HG02943 (cell line): Measurements from ENCODE around the gene GLIPR2.
"Not testable (repeated sequence)": the region's sequence is repeated elsewhere in the genome, so short reads cannot be mapped to it uniquely, and the experiment has no call there.

Experiments used
- ATAC-seq: cut with Tn5 transposase; IDR thresholded peaks from one replicate; pipeline ENCODE4 v1.9.1; 2021; ENCODE audit warnings: mild to moderate bottlenecking, low read depth, moderate library complexity; ENCODE audit not compliant: unreplicated experiment

GLIPR2 gene, protein sequence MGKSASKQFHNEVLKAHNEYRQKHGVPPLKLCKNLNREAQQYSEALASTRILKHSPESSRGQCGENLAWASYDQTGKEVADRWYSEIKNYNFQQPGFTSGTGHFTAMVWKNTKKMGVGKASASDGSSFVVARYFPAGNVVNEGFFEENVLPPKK

DNA sequence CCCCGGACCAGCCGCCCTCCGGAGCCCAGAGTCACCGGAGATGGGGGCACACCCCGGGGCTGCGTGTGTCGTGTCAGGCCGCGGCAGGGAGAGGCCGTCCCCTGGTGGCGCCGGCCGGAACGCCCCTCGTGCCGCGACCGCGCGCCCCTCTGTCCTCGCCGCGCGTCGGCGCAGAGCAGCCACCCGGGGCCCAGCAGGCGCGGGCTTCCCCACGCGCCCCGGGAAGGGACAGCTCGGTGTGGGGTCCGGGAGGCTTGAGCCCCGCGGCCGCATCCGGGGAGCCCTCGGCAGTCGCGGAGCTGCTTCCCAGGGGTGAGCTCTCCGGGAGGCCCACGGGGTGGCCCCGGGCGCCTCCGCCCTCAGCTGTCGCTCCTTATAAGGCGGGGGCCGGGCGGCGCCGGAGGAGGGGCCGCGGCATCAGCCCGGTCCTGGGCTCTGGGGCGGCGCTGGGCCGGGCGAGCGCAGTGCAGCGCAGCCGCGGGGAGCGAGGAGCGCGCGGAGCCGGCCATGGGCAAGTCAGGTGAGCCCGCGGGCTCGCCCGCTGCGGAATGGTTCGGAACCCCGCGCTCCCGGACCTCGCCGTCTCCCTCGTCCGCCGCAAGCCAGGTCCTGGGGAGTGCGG is at the start of gene GLIPR2:
GLIPR2 (plus strand) TSS at position 462 of the 622 bp plus-strand sequence; CDS start at position 508, 46 bp downstream.
- ATAC-seq, result peak; percentile 76

DNA sequence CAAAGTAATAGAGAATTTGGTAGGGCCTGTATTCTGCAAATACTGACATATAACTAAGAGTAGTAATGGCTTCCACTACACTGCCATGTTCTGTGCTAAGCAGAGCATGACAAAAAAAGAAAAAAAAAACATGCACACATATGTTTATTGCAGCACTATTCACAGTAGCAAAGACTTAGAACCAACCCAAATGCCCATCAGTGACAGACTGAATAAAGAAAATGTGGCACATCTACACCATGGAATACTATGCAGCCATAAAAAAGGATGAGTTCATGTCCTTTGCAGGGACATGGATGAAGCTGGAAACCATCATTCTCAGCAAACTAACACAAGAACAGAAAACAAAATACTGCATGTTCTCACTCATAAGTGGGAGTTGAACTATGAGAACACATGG is 49.5 kb upstream of the GLIPR2 start:
- not testable (repeated sequence) for ATAC-seq

DNA sequence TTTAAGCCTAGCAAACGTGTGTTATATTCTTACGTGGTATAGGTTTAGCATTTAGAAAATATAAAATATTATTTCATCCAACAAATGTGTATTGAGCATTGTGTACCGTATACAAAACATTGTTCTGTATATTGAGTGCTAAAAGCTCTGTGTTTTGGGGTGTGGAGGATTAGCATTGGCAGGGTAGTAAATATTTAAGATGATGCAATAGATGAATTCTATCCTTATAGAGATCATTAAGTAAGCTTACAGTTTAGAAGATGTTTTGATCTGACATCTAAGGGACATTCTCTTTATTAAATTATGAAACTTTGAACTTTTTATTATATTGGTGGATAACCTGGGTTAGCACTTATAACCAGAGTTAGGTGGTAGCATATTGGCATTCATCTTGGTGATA is 48.5 kb upstream of the GLIPR2 start:
- ATAC-seq, result no peak

DNA sequence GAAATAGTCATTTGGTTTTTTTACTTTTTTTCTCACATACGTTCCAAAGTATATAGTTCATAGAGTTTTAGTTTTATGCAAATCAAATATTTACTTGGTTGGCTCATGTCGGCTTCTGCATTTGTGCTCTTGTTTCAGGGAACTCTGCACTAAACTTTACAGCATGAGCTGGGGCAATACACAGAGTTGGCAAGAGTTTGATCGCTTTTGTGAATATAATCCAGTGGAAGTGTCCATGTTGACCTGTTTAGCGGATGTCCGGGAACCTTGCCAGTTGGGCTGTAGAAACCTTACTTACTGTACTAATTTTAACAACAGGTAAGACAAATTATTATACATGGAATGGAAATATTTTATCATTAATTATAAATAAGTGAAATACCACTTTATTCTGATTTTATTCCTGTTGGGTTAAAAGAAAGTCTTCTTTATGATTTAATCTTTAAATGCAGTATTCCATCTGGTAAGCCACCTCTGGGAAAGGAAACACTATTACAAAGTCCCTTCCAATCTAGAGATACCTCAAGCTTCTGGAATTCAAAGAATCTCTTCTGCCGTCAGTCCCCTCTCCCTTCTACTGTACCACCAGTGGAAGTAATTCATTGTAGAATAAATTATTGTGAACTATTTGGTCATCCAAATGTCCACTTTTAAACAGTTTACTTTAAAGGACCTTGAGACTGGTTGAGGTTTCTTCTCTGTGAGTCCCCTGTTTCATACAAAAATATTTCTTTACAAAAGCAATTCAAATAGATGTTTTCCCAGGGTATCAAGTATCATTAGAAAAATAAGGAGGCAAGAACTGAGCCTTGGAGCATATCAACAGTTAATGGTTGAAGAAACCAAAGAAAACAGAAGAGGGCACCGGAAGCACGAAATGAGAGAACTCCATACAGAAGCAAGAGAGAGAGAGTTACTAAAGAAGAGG is 45.2 kb upstream of the GLIPR2 start:
- no peak for ATAC-seq

DNA sequence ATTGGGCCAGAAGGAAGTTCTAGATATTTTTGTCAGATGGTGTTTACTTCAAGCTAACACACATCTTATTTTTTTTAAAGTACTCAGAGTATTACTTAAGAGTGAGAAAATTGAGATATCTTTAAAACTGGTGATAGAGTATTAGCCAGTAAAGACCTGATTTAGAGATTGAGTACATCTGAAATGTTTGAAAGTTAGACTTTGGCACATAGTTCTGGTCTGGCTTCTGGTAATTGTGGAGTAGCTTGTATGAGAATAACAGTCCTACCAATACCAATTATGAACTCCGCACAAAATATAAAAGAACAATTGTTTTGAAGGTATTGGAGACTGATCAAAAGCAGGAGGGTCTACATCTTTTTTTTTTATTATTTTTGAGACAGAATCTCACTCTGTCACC is 44.5 kb upstream of the GLIPR2 start:
- ATAC-seq, result no peak

DNA sequence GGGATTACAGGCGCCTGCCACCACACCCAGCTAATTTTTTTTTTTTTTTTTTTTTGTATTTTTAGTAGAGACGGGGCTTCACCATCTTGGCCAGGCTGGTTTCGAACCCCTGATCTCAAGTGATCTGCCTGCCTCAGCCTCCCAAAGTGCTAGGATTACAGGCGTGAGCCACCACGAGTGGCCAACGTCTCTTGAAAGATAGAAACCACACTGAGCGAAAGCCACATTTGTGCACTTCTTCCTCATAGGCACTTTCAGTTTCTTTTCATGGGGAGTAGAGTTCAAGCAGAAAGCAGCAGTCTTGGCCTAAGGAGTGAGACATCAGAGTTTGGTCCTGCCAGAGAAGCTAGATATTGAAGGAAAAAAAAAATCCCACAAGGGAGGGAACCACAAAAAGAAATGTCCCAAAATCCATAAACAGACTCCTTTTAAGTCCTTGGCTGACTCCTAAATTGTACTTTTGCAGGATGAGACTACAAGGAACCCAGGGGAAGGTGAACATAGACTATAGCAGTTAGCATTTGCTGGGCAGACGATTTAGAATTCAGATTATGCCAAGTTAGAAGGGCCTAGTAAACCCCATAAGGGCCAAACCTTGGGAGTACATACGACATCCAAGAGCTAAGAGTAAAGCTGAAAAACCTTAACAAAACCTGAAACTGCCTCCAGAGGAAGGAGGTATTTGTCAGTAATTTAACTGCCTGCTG is 43.9 kb upstream of the GLIPR2 start:
- no peak for ATAC-seq

DNA sequence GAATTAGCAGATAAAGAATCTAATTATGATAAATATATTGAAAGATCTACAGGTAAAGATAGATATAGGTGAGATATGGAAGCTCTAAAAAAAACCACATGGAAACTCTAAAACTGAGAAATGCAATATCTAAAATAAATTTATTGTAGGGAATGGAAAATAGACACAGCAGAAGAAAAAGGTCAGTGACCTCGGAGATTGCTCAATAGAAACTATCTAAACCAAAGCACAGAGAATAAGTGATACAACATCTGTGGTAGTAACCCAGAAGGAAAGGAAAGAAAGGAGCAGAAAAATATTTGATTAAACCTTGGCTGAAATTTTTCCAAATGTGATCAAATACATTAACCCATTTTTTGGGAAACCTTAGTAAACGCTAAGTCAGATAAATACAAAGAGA is 43.1 kb upstream of the GLIPR2 start:
- no peak for ATAC-seq

DNA sequence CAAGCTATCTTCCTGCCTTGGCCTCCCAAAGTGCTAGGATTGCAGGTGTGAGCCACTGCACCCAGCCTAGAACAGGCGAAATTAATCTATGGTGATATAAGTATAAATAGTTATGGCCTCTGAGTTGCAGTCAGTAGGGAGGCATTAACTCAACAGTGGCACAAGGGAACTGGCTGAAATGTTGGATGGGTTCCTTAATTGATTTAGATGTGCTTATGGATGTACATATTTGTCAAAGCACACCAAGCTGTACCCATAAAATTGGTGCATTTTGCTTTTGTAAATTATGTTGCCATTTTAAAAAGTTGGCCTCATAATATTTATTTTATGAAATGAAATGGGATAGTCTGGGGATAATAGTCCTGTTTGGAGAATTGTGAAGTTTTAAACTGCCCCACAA is 36.8 kb upstream of the GLIPR2 start:
- no peak for ATAC-seq

DNA sequence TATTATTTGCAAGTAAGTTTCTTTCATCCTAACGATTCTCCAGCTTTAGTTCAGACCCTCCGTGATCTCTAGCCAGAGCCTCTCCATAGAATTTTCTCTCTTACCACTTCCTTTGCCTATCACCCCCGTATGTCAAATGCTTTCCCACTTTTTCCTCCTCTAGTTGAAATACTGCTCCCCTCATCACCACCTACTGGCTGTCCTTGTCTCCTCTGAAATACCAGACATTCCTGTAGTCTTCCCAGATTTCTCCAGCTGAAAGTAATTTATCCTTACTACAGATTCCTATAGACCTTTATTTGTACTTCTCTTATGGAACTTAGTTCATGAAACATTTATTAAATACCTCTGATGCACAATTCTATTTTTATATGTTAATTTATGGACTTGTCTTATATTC is 36.0 kb upstream of the GLIPR2 start:
- no peak for ATAC-seq

DNA sequence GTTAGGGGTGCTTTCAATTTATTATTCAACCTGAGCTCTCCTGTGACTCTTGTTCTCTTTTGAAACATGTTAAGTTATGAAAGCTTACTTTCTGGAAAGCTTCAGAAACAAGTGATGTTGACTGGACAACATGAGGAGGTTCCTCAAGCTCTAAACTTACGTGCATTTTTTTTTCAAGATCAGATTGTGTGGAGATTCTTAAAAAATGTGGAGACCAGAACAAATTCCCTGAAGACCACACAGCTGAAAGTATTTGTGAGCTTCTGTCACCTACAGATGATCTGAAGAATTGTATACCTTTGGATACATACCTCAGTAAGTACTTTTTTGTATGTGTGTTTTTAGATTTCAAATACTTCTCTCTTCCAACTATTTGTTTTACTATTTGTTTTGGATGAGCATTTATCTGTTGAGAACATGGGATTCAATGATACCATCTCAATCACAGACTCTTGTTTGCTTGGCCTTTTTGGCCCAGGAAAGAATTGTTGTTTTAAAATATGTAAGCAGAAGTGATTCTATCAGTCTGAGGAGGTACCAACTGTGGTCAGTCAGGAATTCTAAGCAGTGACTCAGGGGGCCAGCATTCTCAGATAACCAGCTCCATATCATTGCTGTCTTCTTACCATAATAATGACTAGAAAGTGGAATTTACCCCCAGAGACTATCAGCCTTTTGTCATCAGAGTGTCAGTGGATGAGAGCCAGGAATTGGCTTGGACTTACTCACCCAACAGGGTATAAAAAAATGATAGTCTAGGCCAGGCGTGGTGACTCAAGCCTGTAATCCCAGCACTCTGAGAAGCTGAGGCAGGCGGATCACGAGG is 34.4 kb upstream of the GLIPR2 start:
- ATAC-seq, result no peak

DNA sequence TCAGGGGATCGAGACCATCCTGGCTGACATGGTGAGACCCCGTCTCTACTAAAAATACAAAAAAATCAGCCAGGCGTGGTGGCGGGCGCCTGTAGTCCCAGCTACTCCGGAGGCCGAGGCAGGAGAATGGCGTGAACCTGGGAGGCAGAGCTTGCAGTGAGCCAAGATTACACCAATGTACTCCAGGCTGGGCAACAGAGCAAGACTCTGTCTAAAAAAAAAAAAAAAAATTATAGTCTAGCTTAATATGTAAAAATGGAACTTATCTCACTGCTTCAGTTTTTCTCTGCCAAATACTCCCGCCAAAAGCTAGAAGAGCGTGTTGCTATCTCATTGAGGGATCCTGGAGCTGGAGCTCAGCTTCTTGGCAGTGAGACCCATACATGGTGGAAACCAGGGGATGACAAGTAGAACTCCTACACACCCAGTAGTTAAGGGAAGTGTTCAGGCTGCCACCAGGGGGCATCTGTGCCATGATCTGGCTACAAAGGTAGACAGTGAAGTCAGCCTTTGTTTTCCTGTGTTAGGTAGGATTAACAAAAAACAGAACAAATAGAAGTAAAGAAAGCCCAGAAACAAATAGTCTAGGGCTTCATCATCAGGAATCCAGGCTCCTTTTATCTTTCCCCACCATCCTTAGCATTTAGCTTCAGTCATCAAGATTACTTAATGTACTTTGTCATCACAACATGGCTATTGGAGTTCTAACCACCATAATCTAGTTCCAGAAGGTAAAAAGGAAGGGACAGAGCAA is 33.6 kb upstream of the GLIPR2 start:
- ATAC-seq, result no peak

DNA sequence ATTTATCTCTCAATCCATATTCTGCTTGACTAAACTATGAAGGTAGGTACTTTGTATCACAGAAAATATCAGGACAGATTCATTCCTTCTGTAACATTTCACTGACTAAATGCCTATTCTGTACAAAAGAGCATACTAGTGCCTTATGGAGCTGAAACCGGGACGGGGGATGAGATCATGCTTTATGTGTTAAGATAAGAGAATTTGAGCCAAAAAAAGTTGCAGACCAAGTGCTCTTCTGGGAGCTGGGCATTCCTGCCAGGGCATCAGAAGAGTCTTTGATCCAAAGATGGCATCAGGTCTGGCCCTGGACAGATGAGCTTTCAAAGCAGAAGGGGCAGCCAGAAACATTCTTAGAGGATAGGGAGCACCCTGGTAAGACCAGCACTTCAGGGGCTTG is 27.5 kb upstream of the GLIPR2 start:
- ATAC-seq, result no peak

DNA sequence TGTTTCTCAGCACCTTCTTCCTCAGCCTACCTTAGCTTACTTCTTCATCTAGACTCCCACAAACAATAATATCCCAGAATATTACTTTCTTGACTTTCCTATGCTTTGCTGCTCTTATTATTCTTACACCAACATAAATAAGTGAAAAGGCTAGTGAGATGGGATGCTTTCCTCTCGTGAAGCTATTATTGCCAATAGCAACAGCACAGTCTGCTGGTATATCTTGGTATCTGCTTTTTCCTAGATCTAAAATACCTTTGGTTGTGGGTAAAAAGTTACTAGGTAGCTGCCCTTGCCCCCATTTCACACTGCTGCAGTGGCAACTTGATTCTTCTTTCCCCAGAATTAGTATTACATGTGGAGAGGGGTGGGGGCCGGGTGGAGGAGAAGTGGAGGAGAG is 26.1 kb upstream of the GLIPR2 start:
- ATAC-seq, result no peak

DNA sequence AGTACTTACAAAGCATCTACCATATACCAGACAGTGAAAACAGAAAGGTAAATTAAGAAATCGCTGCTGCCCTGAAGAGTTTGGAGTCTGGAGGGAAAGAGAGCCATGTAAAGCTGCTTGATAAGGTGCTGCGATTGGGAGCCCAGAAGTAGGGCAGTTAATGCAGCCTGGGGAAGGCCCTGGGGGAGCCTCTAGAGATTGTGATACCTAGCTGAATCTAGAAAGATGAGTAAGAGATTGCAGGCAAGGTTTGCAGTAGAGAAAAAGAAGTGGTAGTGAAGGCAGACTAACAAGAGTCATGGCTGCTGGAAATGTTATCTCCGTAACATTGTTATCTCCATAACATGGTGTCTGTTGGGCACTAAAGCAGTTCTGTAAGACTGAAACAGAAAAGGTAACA is 24.0 kb upstream of the GLIPR2 start:
- ATAC-seq, result no peak

DNA sequence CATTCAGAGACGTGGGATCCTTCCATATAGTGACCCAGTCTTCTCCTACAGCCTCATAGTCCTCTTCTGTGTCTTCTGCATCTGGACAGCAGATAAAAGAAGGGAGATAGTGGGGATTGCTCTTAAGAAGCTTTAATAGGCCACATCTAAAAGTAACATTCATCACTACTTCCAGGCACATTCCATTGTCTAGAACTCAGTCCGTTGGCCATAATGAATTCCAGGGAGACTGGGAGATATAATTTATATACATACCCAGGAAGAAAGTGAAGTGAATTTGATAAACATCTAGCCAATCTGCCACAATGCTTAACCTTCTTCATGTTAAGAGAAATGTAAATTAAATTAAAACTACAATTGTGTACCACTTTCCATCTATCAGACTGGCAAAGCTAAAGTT is 22.5 kb upstream of the GLIPR2 start:
- no peak for ATAC-seq

DNA sequence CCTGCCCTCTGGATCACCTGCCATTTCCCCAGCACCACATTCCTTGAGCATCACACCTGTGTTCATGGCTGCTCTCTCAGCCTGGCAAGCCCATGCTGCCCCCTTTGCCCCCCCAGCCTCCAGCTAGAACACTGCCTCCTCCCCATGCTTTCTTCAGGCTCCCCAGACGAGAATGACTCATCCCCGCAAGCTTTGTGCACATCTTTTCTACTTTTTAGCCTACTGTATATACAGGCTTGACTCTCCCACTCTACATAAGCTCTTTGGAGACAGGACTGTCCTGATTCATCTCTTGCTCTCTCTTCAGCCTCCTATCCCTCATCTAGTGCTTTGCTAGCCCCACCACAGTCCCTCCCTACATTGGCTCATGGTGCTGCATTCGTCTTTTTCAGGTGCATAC is 19.9 kb upstream of the GLIPR2 start:
- no peak for ATAC-seq

DNA sequence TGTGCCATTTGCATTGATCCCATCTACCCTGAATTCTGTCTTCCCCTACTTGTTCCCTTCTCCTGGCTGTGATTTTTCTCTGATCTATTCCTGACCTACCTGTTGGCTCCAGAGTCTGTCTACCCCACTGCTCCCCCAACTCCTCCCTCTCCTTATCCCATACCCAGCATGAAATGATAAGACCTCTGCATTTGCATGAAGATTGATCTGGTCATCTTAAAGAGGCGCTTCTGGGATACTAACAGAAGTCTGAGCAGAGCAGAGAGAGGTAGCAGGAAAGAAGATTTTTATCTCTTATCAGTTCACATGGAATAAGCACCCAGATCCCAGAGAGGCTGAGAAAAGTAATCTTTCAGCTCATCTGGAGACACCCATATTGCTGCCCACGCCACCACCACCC is 18.3 kb upstream of the GLIPR2 start:
- no peak for ATAC-seq

DNA sequence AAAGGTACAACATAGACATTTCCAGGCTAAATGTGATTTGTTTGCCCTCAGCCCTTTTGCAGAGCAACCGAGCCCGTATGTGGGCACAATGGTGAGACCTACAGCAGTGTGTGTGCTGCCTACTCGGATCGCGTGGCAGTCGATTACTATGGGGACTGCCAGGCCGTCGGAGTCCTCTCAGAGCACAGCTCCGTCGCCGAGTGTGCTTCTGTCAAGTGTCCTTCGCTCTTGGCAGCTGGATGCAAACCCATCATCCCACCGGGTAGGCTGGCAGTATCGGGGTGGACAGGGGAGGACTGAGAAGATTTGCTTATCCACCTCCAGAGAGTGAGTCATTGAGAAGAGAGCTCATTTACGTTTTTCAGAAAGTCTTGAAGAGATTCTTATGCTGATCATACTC is 17.8 kb upstream of the GLIPR2 start:
- ATAC-seq, result no peak

DNA sequence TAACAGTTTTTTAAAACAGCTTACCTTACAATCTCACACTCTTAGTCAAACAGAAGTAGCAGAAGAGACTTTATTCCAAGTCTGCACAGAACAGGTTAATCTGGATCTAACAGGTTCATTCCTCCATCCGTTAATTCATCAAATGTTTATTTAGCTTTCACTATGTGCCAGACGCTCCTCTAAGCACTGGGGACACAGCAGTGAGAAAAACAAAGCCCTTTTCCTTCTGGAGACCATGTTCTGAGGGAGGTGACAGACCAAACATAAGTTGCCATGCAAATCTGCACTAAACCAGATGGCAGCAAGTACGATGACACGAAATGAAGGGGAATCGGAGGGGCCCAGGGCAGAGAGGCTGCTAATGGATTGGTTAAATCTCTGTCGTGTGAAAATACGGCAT is 17.1 kb upstream of the GLIPR2 start:
- no peak for ATAC-seq

DNA sequence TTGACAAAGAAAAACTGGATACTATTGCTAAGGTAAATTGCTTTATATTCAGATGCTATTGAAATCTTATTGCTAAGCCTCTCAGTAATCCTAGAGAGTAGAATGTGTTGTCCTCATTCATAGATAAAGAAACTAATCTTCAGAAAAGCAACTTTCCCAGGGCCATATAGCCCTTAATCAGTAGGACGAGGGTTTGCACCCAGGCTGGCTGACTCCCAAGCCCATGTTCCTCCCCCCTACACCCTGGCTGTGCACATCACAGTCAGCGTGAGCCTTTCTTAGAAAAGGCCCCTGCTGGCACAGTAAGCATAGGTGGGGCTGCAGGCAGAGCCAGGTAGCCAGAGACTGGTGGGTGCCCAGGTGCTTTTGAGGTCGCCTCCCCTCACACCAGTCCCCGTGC is 15.8 kb upstream of the GLIPR2 start:
- no peak for ATAC-seq
